SH-SY5Y (cell line): Measurements from ENCODE around the gene SLC25A33.

Experiments
- GATA2 ChIP-seq: IDR thresholded peaks from 2 replicates; pipeline ENCODE4 v1.6.1; 2011; ENCODE audit warnings: mild to moderate bottlenecking, low read depth, low read length
- GATA3 ChIP-seq: IDR thresholded peaks from 2 replicates; pipeline ENCODE4 v1.6.1; 2011; ENCODE audit warnings: low read depth, mild to moderate bottlenecking, low read length, moderate library complexity

Gene SLC25A33

DNA sequence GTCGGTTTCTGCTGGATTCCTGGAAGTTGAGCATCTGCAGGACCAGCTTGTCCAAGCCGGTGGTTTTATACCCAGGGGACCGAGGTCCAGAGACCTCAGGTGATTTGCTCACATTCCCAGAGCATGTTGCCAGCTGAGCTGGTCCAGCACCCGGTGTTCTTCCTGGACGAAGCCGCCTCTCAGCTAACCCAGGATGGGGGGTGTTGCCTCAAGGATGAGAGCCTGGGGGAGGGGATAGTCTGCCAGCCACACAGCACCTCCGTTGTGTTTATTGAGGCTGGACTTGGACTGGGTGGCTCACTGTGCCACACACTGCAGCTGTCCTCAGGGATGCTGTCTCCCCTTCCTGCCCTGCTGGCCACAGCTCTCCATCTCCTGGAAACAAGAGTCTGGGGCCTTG, 50.9 kb downstream of the SLC25A33 start:
- TF ChIP-seq GATA3 (no peak), GATA2 (no peak)

DNA sequence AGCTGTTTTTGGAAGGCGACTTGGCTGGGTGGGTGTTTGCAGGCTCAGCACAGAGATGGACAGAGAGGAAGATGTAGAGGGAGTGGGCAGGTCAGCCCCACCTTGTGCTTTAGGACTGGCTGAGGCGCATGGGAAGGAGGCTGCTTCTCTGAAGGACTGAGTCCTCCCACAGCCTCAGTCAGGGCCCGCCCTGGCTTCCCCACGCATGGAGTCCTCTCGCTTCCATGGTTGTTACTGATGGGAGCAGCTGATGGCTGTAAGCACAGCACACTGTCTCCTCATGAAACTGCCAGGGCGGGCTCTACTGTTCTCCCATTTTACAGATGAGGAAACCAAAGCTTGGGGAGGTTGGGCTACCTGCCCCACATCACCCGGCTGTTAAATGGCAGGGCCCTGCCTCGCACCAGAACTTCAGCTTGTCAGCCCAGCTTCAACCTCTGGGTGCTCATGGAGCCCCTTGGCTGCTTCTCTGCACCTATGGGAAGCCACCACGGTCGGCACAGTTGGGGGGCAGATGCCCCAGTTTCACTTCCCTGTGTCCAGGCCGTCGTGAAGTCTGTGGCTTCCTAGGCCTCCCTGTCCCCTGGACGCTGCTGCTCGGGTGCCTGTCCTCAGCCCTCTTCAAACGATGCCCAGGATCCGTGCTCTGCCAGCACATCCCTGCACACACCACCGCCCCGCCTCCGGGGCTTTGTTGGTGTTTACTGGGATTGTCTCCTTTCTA, 51.8 kb downstream of the SLC25A33 start:
- TF ChIP-seq GATA3 = no peak
- no peak for TF ChIP-seq GATA2

DNA sequence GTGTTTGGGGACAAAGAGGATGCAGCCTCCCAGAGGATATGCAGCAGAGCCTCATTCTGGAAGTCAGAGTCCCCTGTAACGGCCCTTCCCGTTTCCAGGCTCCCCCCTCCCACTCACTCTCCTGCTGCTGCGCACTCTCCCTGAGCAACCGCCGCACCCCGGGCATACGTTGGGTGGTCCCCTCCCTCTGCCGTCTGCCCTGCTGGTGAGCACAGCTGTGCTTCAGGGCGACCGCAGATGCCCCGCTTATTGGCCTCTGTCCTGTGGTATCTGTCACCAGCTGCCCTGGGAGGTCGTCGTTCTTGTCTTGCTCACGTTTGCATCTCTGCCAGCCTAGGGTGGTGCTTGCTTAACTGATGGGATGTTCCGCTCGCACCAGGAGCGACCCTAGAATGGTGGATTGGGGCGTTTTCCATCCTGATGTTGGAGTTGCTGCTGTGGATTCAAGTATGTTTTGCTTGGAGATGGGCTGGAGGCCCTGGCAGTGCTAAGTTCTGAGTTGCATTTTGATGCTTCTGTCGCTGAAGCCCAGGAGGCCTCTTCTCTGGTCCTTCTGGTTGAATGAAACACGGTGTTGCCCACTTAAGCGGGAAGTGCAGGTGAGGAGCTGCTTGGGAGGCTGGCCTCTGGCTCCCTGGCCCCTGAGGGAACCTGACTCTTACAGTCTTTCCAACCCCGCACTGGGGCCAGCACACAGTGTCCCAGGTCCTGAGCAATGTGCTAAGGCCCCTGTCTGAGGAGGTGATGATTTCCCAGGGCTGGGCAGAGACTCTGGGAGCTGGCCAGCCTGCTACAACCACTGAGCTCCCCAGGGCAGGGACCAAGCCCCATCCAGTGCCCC, 52.6 kb downstream of the SLC25A33 start:
- TF ChIP-seq GATA3 (no peak), GATA2 (no peak)

DNA sequence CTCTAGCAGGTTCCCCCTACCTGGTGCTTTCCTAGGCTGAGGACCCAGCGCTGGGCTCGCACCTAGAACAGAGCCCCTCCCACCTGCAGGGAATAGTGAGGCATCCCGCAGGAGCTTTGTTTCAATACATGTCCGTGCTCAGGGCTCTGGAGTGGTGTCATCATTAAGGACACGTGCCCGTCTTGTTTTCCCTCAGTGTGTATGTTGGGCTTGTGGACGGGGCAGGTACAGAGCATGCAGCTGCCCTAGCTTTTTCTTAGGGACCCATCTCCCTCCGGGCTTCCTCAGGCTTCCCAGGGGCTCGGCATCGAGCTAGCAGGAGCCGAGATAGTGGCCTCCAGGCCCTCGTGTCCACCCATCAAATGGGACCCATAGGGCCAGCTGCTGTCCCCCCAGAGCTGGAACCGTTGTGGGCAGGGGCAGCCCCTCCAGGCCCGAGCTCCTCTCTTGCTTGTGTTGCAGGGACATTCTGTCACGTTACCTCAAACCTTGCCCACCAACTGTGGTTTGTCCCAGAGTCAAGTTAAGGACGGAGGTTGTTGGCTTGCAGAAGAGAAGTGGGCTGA, 53.3 kb downstream of the SLC25A33 start:
- no peak for TF ChIP-seq GATA2
- no peak for TF ChIP-seq GATA3

DNA sequence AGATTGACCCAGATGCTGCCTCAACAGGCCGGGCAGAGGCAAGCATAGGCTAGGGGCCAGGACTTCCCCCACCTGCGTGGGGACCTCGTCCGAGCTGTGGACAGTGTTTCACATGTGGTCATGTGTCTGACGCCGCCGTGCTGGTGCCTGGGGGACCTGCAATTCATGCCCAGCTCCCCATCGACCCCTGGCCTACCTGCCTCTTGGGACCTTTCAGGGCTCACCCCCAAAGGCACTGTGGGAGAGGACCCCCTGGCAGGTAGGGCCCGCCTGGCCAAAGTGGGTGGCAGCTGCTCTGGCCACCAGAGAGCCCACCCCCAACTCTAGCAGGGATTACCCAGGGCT, 53.9 kb downstream of the SLC25A33 start:
- TF ChIP-seq GATA2 (no peak), GATA3 (no peak)

DNA sequence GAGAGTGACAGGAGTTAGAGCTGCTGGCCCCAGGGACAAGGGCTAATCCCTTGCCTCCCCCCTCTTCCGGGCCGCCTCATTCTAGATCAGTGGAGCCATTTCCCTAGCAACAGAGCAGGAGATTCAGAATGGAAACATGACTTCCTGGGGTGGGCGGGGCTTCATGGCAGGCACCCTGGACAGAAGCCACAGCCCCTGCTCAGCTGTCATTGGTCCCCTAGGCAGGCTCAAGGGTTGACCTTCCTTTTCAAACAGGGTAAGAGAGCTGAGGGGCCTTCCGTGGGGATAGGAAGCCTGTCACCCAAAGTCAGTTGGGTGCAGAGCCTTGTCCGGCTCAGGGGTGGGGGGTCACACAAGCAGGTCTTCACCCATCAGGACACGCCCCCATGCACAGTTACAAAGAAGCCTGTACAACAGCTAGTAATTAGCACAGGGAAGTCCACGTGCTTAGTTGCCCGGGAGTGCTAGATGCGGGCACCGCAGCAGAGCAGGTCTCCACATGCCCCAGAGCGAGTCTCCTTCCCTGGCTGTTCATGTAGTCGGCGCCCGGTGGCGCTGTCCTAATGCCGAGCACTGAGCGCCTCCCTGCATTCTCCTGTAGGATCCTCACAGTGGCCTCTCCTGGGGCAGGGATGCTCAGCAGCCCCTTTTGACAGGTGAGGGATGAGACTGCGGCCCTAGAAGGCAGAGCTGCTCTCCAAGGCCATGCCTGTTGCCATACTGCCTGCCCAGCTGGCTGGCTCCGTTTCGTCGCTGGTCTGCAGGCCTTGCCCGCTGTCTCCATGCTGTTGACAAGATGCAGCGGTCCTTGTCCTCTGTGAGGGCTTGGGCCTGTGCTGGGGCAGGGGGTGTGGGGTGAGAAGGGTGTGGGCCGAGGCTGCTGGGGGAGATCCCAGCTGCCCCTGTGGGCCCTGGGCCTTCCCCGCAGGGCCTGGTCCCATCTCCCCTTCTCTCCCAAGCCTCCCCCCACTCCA, 54.5 kb downstream of the SLC25A33 start:
- no peak for TF ChIP-seq GATA3
- TF ChIP-seq GATA2 = no peak

DNA sequence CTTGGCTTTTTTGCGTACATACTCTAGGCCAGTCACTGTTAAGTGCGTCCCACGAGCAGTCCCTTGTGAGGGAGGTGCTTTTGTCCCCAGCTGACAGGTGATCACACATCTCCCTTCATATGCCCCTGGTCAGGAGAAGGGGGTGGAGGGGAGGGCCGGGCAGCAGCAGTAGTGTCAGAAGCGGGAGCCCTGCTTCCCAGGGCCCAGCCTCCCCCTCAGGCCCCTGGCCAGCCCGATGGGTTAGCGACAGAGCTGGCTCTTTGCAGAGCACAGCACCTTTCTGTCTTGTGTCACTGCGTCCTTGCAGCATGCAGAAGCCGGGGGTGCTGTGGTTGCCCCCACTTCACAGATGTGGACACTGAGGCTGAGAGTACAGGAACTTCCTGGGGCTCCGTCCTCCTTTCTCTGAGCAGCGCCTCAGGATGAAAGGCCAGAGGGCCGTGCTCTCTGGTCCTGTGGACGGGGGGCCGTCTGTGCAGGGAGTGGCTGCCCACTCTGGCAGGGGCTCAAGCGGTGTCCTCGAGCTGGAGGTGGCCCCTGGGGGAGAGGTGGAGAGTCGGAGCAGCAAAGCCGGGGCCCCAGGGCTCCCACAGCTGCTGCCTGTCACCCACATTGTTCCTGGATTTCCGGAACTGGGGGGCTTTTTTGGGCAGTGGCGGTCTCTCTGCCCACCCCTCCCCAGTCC, 55.3 kb downstream of the SLC25A33 start:
- no peak for TF ChIP-seq GATA2
- TF ChIP-seq GATA3 = no peak

DNA sequence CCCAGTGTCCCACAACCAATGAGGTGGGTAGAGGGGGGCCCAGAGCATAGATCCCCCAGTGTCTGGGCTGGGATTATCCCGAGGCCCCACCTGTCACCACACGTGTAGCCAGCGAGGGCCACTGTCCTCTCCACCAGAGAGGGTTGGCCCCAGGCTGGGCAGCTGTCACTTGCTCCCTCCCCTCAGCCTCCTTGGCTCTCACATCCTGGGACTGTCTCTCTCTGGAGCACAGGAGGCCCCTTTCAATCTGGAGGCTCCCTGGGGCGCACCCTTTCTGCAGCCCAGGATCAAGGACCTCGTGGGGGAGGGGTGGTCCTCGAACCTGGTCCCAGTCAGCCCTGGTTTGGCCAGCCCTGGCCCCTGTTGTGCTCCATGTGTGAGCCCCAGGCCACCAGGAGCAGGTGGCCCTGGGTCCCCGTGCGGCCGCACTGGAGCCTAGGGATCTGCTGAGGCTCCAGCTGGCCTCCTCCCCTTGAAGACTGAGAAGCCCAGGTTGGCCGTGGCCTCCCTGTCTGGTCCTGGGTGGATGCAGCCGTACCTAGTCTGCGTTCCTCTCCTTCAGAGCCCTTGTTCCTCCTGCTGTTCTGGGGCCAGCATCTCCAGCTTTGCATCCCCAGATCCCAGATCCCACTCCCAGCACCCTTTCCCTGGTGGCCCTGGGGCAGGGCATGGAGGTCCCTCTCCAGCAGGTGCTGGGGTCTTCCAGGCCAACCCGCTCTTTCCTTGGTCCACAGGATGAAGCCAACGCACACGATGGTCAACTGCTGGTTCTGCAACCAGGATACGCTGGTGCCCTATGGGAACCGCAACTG, 56.1 kb downstream of the SLC25A33 start:
- TF ChIP-seq GATA3 = no peak
- no peak for TF ChIP-seq GATA2

DNA sequence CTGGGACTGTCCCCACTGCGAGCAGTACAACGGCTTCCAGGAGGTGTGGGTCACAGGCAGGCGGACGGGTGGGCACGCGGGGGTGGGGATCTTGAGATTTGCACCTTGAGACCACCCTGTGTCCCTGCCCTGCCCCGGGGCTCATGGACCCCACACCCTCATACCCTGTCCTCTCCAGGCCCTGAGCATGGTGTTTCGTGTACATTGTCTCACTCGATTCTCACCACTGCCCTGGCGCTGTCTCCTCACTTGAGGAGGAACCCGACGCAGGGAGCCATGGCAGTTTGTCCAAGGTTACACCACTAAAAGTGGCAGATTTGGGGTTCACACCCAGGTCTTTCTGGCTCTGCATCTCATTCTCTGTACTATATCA, 56.7 kb downstream of the SLC25A33 start:
- TF ChIP-seq GATA2 = no peak

DNA sequence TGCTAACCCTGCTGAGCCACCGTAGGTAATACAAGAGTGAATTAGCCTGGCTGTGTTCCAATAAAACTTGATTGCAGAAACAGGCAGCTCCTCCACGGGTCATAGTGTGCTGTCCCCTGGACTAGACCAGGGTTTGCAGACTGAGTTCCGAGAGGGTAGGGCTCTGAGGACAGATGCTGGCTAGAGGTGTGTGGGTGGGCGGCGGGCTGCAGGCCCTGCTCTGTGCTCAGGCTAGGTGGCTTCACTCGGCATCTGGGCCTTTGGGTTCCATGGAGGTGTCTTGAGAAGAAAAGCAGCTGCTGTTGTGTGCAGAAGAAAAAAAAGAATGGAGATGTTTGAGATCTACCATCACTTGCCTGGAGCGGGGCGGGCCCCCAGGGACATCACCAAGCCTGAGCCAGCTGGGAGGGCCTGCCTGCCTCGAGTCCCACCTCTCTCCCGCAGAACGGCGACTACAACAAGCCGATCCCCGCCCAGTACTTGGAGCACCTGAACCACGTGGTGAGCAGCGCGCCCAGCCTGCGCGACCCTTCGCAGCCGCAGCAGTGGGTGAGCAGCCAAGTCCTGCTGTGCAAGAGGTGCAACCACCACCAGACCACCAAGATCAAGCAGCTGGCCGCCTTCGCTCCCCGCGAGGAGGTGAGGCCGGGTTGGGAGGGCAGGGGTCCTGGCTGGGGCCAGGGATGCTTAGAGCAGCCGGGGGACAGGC, 57.3 kb downstream of the SLC25A33 start:
- TF ChIP-seq GATA2 = no peak
- no peak for TF ChIP-seq GATA3

DNA sequence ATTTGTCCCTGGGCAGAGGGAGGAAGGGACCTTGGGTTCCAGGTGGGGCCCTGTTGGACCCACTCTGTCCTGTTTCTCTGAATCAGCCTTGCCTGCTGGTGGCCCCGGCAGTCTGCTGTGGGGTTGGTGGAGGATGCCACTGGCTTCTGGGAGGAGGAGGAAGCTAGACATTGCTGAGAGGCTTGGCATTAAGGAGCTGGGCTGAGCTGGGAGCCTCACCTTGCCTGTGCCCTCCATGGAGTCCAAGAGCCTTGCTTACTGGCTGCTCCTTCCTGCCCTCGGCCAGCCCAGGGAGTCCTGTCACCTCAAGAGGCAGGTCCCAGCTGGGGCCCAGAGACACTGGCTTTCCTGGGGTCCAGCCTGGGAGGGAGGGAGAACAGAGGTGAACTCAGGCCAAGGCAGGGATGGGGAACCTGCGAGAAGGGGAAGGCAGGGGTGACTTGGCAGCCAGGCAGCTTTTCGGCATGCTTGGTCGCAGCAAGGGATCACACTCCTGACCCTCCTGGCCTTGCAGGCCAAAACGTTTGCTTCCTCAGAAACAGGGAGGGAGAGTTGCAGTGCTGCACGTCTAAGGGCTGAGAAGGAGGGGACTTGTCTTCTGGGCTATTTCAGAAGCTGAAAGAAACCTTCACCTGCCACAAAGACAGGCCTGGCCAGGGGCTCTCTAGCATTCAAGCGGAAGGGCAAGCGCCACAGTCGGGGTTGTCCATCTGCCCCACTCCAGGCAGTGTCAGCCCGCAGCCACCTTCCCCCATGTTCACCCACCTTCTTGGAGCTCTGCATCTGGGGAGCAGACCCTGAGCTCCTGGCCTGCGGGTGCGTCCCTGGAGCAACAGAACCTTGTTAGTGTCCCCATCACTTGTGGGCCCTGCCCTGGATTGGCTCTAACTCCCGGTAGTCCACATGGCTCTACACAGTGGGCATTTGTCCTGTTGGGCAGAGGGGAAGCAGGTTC, 58.4 kb downstream of the SLC25A33 start:
- TF ChIP-seq GATA2 = no peak
- TF ChIP-seq GATA3 = no peak
